ENCODE data around the gene APMAP. TPM values are rescaled to one million over a fixed set of nuclear protein-coding genes. Genes with fewer than 3 reads are reported as not detected.

APMAP gene
- total RNA-seq, 2 experiments from 2014 or later, result 27.7 to 28.0 TPM

GRCh38 chr20:25006431-25007167, 14.0 kb upstream of the APMAP start:
- H2AFZ ChIP-seq (ENCODE audit: low read length), result no peak overlapping the region
- POLR2A ChIA-PET, result interaction anchor here (0.6 kb wide), 1 partner anchor 30 kb away, joined by 3 read pairs; no protein-coding TSS in a partner anchor
- no peak overlapping the region for H3K4me3 ChIP-seq (ENCODE audit: low read depth, low read length, poor library complexity, severe bottlenecking)
- no TSS peak for BruUV-seq (replicated peaks)
- intact Hi-C loops (cut with micrococcal nuclease; ENCODE audit: unreplicated experiment), result no loop called here
- no peaks in the 10 kb centered on the region for H4K20me1 ChIP-seq (ENCODE audit: insufficient read depth, low read length)
- no peaks in the 10 kb centered on the region for H3K9me2 ChIP-seq (ENCODE audit: insufficient read depth, low read length)
- no peak overlapping the region for H3K27ac ChIP-seq (ENCODE audit: low read depth, low read length, poor library complexity, severe bottlenecking)
- H3K9me3 ChIP-seq (ENCODE audit: low read length), result no peaks in the 10 kb centered on the region
- no peaks in the 10 kb centered on the region for H3K79me2 ChIP-seq (ENCODE audit: insufficient read depth, low read depth, low read length)
- TF ChIP-seq CTCF (conservative IDR thresholded peaks at IDR 0.05; ENCODE audit: low read length) (no peak), EZH2phosphoT487 (IDR thresholded peaks at IDR 0.05; ENCODE audit: borderline replicate concordance, low read depth, low read length) (no peak)
- H3K36me3 ChIP-seq (ENCODE audit: insufficient read depth, low read length), result no peaks in the 10 kb centered on the region
- no peaks in the 10 kb centered on the region for H3K4me1 ChIP-seq (ENCODE audit: insufficient read depth, low read length, poor library complexity, severe bottlenecking)
- CTCF ChIA-PET (ENCODE audit: unreplicated experiment), result no interaction called here
- DNase-seq (ENCODE audit: low spot score), result no peak
- H3K4me2 ChIP-seq (ENCODE audit: low read length), result no peak overlapping the region

GRCh38 chr20:25005661-25006060, 13.1 kb upstream of the APMAP start:
- no peaks in the 10 kb centered on the region for H3K9me2 ChIP-seq (ENCODE audit: insufficient read depth, low read length)
- H2AFZ ChIP-seq (ENCODE audit: low read length), result no peak overlapping the region
- POLR2A ChIA-PET, result interaction anchor here (0.6 kb wide), 1 partner anchor 31 kb away, joined by 3 read pairs; no protein-coding TSS in a partner anchor
- no peak overlapping the region for H3K27ac ChIP-seq (ENCODE audit: low read depth, low read length, poor library complexity, severe bottlenecking)
- no peak for TF ChIP-seq EZH2phosphoT487 (IDR thresholded peaks at IDR 0.05; ENCODE audit: borderline replicate concordance, low read depth, low read length)
- TF ChIP-seq CTCF (conservative IDR thresholded peaks at IDR 0.05; ENCODE audit: low read length), result no peak
- no peaks in the 10 kb centered on the region for H3K36me3 ChIP-seq (ENCODE audit: insufficient read depth, low read length)
- no TSS peak for BruUV-seq (replicated peaks)
- no peaks in the 10 kb centered on the region for H3K79me2 ChIP-seq (ENCODE audit: insufficient read depth, low read depth, low read length)
- intact Hi-C loops (cut with micrococcal nuclease; ENCODE audit: unreplicated experiment), result no loop called here
- no peak for DNase-seq (ENCODE audit: low spot score)
- no peak overlapping the region for H3K4me2 ChIP-seq (ENCODE audit: low read length)
- no peaks in the 10 kb centered on the region for H4K20me1 ChIP-seq (ENCODE audit: insufficient read depth, low read length)
- no peaks in the 10 kb centered on the region for H3K4me1 ChIP-seq (ENCODE audit: insufficient read depth, low read length, poor library complexity, severe bottlenecking)
- CTCF ChIA-PET (ENCODE audit: unreplicated experiment), result no interaction called here
- no peaks in the 10 kb centered on the region for H3K9me3 ChIP-seq (ENCODE audit: low read length)
- H3K4me3 ChIP-seq (ENCODE audit: low read depth, low read length, poor library complexity, severe bottlenecking), result no peak overlapping the region

- BruUV-seq (replicated peaks), result no TSS peak
- Histone ChIP-seq H3K27ac (ENCODE audit: low read depth, low read length, poor library complexity, severe bottlenecking) (no peak overlapping the region), H3K79me2 (ENCODE audit: insufficient read depth, low read depth, low read length) (no peaks in the 10 kb centered on the region), H3K4me1 (ENCODE audit: insufficient read depth, low read length, poor library complexity, severe bottlenecking) (no peaks in the 10 kb centered on the region), H3K9me2 (ENCODE audit: insufficient read depth, low read length) (no peaks in the 10 kb centered on the region), H3K36me3 (ENCODE audit: insufficient read depth, low read length) (no peaks in the 10 kb centered on the region), H3K9me3 (ENCODE audit: low read length) (no peaks in the 10 kb centered on the region), H3K4me3 (ENCODE audit: low read depth, low read length, poor library complexity, severe bottlenecking) (no peak overlapping the region), H3K4me2 (ENCODE audit: low read length) (no peak overlapping the region), H2AFZ (ENCODE audit: low read length) (no peak overlapping the region), H4K20me1 (ENCODE audit: insufficient read depth, low read length) (no peaks in the 10 kb centered on the region)
- POLR2A ChIA-PET, result no interaction called here
- CTCF ChIA-PET (ENCODE audit: unreplicated experiment), result no interaction called here
- no peak for TF ChIP-seq CTCF (conservative IDR thresholded peaks at IDR 0.05; ENCODE audit: low read length)
- no peak for TF ChIP-seq EZH2phosphoT487 (IDR thresholded peaks at IDR 0.05; ENCODE audit: borderline replicate concordance, low read depth, low read length)
- intact Hi-C loops (cut with micrococcal nuclease; ENCODE audit: unreplicated experiment), result no loop called here
- no peak for DNase-seq (ENCODE audit: low spot score)
These were observed 12.7 kb upstream of the APMAP start for GRCh38 chr20:25005220-25005619.
